KMS-11 (cell line): ENCODE measurements around the gene IGIP.

Source experiments
- H2AFZ ChIP-seq: fragments of 200-600 bp; sonication (generic); 2 replicates; pipeline ENCODE4 v1.6.1; 2016; ENCODE audit warnings: antibody characterized with exemption, mixed run types, low read depth
- H3K27ac ChIP-seq: fragments of 200-600 bp; sonication (generic); 2 replicates; pipeline ENCODE4 v1.6.1; 2016; ENCODE audit warnings: mild to moderate bottlenecking, mixed run types
- H3K27me3 ChIP-seq: fragments of 200-600 bp; sonication (generic); 2 replicates; pipeline ENCODE4 v1.6.1; 2017; ENCODE audit warnings: mild to moderate bottlenecking, low read depth, mixed run types, moderate library complexity; ENCODE audit not compliant: insufficient read depth
- H3K36me3 ChIP-seq: fragments of 200-600 bp; sonication (generic); 2 replicates; pipeline ENCODE4 v1.6.1; 2017; ENCODE audit warnings: mild to moderate bottlenecking, mixed run types; ENCODE audit not compliant: insufficient read depth
- H3K4me1 ChIP-seq: fragments of 200-600 bp; sonication (generic); 2 replicates; pipeline ENCODE4 v1.6.1; 2016; ENCODE audit warnings: mild to moderate bottlenecking, low read depth, mixed run types; ENCODE audit not compliant: poor library complexity, severe bottlenecking
- H3K4me2 ChIP-seq: fragments of 200-600 bp; sonication (generic); 2 replicates; pipeline ENCODE4 v1.7.0; 2016; ENCODE audit warnings: mild to moderate bottlenecking, mixed run types
- H3K4me3 ChIP-seq: fragments of 200-600 bp; sonication (generic); IDR thresholded peaks from 2 replicates; pipeline ENCODE4 v1.6.1; 2017; ENCODE audit warnings: low read depth, low read length, mixed read lengths; ENCODE audit not compliant: insufficient read depth
- H3K79me2 ChIP-seq: fragments of 200-600 bp; sonication (generic); 2 replicates; pipeline ENCODE4 v1.6.1; 2016; ENCODE audit warnings: low read depth, mixed run types; ENCODE audit not compliant: insufficient read depth
- H3K9ac ChIP-seq: fragments of 200-600 bp; sonication (generic); 2 replicates; pipeline ENCODE4 v1.6.1; 2016; ENCODE audit warnings: mild to moderate bottlenecking, mixed run types
- H4K20me1 ChIP-seq: fragments of 200-600 bp; sonication (generic); 2 replicates; pipeline ENCODE4 v1.6.1; 2016; ENCODE audit warnings: mild to moderate bottlenecking, mixed run types; ENCODE audit not compliant: insufficient read depth
- CTCF ChIP-seq: fragments of 200-600 bp; sonication (generic); conservative IDR thresholded peaks from 2 replicates; pipeline ENCODE4 v1.6.1; 2017; ENCODE audit warnings: low read depth, mild to moderate bottlenecking, antibody characterized with exemption, low read length, moderate library complexity, mixed read lengths

IGIP gene

GRCh38 chr5:140109018-140109758, 16.5 kb upstream of the IGIP start:
- H3K27me3 ChIP-seq, result no peaks in the 10 kb centered on the region
- no peaks in the 10 kb centered on the region for H4K20me1 ChIP-seq
- TF ChIP-seq CTCF, result no peak
- peaks cover 38% of the 10 kb centered on the region for H3K79me2 ChIP-seq
- H3K9ac ChIP-seq, result peak overlapping the region; percentile 87; the same call in 1 of the 2 replicates
- peak overlapping the region; percentile 94 for H3K4me2 ChIP-seq
- peak overlapping the region; percentile 92; the same call in 1 of the 2 replicates for H3K27ac ChIP-seq
- H2AFZ ChIP-seq, result peak overlapping the region; percentile 88
- H3K36me3 ChIP-seq, result no peaks in the 10 kb centered on the region
- peaks cover 29% of the 10 kb centered on the region for H3K4me1 ChIP-seq
- no peak overlapping the region for H3K4me3 ChIP-seq

GRCh38 chr5:140109759-140110645, 15.7 kb upstream of the IGIP start:
- Histone ChIP-seq H3K79me2 (peaks cover 42% of the 10 kb centered on the region), H4K20me1 (no peaks in the 10 kb centered on the region)

GRCh38 chr5:140110646-140110957, 15.1 kb upstream of the IGIP start:
- peaks cover 47% of the 10 kb centered on the region for H3K79me2 ChIP-seq
- no peak for TF ChIP-seq CTCF
- H4K20me1 ChIP-seq, result no peaks in the 10 kb centered on the region
- H3K4me2 ChIP-seq, result no peak overlapping the region
- no peak overlapping the region for H3K9ac ChIP-seq
- no peaks in the 10 kb centered on the region for H3K27me3 ChIP-seq
- H3K27ac ChIP-seq, result no peak overlapping the region
- peaks cover 40% of the 10 kb centered on the region for H3K4me1 ChIP-seq
- no peak overlapping the region for H2AFZ ChIP-seq
- no peak overlapping the region for H3K4me3 ChIP-seq
- no peaks in the 10 kb centered on the region for H3K36me3 ChIP-seq

More at GRCh38 chr5:140109759-140110645, 15.7 kb upstream of the IGIP start:
- Histone ChIP-seq H3K27me3 (no peaks in the 10 kb centered on the region), H3K4me3 (no peak overlapping the region), H3K4me2 (peak overlapping the region; percentile 94; the same call in 1 of the 2 replicates), H3K27ac (no peak overlapping the region), H3K4me1 (peaks cover 34% of the 10 kb centered on the region), H3K9ac (no peak overlapping the region), H3K36me3 (no peaks in the 10 kb centered on the region), H2AFZ (no peak overlapping the region)
- no peak for TF ChIP-seq CTCF

GRCh38 chr5:140111011-140111858, 14.5 kb upstream of the IGIP start:
- H3K27me3 ChIP-seq, result no peaks in the 10 kb centered on the region
- H3K27ac ChIP-seq, result no peak overlapping the region
- H3K36me3 ChIP-seq, result no peaks in the 10 kb centered on the region
- H3K79me2 ChIP-seq, result peaks cover 53% of the 10 kb centered on the region
- H3K9ac ChIP-seq, result no peak overlapping the region
- no peaks in the 10 kb centered on the region for H4K20me1 ChIP-seq
- H2AFZ ChIP-seq, result no peak overlapping the region
- no peak overlapping the region for H3K4me2 ChIP-seq
- peaks cover 45% of the 10 kb centered on the region for H3K4me1 ChIP-seq
- TF ChIP-seq CTCF, result no peak
- H3K4me3 ChIP-seq, result no peak overlapping the region
